ENCODE results near the gene PRKN.
"Not testable (repeated sequence)": the region's sequence is repeated elsewhere in the genome, so short reads cannot be mapped to it uniquely, and the experiment has no call there.

Gene PRKN

GRCh38 chr6:161543684-161544309, 1183.8 kb downstream of the PRKN start:
- no peak for DNase-seq (ENCODE audit: low read depth)

DNA sequence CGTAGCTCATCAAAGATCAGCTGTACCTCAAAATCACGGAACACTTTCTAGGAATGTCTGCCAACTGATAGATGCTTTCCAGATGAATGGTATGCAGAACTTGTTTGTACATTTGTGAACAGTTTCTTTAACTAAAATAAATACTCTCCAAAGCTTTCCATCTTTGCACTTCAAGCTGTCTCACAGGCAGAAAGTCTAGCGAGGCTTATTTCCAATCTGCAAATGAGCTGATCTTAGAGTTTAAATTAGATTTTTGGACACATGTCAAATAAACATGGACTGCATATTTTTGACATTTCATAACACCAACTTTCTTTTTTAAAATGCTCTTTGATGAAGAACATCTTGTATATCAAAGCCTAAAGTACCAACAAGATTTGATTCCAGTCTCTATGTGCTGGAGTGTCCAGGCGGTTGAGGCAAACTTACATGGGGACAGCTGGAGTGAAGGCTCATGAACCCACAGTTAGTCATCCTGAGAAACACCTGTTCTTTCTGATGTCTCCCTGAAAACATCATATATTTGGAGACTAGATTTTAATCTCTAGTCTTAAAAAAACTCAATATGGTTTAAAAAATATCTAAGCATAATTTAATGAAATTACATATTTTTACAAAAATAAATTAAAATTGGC, 1185.1 kb downstream of the PRKN start:
- DNase-seq (ENCODE audit: low read depth) = no peak

GRCh38 chr6:161540532-161540931, 1187.0 kb downstream of the PRKN start:
- no peak for DNase-seq (ENCODE audit: low read depth)

DNA sequence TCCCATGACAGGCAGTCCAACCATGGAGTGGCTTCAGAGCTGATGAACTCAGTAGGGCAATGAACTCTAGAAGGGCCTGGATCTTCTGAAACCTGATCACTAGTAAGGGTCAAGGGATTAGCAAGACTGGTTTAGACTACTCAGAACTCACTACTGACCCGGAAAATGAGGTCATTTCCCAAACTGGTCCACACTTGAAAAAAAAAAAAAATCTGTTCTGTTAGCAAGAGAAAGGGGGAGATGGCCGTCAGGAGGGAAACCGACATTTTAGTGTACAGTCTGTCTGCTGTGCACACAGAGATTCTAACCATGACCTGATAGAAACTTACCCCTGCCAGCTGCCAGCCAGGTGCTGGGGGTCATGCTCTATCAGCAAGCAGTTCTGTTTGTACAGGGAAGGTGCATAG, 1191.3 kb downstream of the PRKN start:
- no peak for DNase-seq (ENCODE audit: low read depth)

- no peak for DNase-seq (ENCODE audit: low read depth)
Measured at GRCh38 chr6:161534264-161534873, 1193.2 kb downstream of the PRKN start.

- no peak for DNase-seq (ENCODE audit: low read depth)
Measured at GRCh38 chr6:161533266-161533665, 1194.3 kb downstream of the PRKN start.

- DNase-seq (ENCODE audit: low read depth) = no peak
Measured at GRCh38 chr6:161532536-161532935, 1195.0 kb downstream of the PRKN start.

GRCh38 chr6:161526794-161527193, 1200.8 kb downstream of the PRKN start:
- DNase-seq (ENCODE audit: low read depth) = no peak

- no peak for DNase-seq (ENCODE audit: low read depth)
Measured at GRCh38 chr6:161523362-161523761, 1204.2 kb downstream of the PRKN start.

GRCh38 chr6:161522276-161522675, 1205.3 kb downstream of the PRKN start:
- no peak for DNase-seq (ENCODE audit: low read depth)

DNA sequence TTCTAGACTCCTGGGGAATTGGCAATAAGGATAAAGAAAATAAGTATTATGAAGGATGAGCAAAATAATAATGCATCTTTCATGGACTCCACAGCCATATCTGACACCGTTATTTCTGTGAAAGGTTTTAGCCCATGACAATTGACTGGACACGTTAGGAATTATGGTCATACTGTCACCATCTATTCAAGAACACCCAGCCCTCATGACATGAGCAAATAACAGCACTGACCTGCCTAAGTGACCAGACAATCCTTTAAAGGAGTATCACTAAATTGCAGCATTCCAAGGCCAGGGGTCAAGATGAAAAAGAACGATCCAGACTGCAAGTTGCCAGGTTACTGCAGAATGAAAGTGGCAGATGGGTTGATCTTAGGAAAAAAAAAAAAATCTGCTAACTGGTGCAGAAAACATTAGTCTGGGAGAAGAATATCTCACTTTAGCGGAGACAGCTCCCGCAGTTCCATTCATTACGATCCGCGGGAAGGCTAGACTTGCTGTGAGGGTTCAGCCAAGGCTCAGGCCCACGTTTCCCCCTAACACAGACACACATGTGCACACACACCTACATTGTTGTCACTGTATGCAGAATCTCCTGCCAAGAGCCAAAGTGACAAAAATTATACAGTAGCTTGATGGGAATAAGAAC, 1216.0 kb downstream of the PRKN start:
- no peak for DNase-seq (ENCODE audit: low read depth)

DNA sequence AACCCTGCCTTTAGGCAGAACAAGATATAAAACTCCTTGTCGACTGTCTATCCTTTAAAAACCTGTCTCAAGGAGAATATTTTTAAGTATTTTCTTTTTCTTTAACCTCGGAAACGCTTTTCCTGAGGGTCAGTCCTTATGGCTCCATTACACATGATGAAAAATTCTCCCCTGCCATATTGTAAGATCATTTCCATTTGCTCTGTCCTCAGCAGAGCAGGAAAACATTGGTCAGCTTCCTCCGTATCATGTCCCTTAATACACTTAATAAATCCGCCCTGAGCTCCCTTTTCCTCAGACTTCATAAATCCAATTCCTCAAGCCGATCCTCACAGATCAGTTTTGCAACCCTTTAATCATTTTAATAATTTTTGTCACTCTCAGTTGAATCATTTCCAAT, 1219.2 kb downstream of the PRKN start:
- DNase-seq (ENCODE audit: low read depth) = no peak

DNA sequence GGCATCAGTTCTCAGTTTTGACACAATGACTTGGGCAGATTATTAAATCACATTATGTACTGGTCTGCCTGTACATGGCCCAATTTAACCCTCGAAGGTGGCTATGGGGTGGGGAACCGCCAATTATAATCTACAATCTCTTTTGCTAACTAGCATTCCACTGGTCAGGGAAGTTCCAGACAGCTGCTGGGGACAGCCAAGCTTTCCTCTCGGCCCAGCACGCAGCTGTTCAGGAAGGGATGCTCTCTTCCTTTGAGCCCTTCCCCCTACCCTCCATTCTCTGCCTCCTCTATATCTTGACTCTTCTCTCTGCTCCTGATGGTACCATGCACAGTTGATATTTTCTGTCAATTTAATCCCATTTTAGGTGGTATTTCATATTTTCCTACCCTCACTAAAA, 1220.2 kb downstream of the PRKN start:
- no peak for DNase-seq (ENCODE audit: low read depth)

DNA sequence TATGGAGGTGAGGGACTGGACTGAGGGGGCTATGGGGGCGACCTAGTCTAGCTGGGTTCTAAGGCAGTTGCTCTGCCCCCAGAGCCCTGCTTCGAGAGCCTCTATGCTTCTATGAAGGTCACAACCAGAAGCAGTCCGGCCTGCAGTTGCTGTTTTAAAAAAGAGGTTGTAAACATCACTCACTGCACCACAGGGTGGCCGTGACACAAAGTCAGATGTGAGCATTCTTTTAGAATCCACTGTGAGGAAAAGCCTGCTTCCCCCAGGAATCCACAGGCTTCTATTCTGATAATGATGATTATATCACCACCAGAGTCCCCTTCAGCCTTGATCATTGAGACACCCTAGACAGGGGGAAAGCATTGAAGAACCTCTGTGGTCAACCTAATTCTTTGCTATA, 1224.0 kb downstream of the PRKN start:
- DNase-seq (ENCODE audit: low read depth) = no peak

DNA sequence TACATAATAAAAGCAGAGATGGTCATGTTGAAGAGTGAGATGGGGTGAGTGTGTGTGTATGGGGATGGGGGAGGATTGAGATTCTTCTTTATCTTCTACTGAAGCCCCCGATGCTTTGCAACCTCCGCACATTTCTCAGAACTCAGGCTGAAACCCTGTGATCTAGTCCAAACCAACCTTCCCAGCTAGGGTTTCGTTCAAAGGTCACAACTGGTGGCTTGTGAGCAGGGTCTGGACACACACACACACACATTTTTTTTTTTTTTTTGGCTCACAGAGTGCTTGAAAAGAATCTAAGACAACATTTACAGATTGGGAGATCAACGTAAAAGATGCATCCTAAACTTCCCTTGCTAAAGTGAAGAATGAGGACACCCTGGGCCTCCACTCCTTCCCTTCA, 1228.7 kb downstream of the PRKN start:
- DNase-seq (ENCODE audit: low read depth) = no peak

- no peak for DNase-seq (ENCODE audit: low read depth)
Measured at GRCh38 chr6:161498359-161498758, 1229.2 kb downstream of the PRKN start.

DNA sequence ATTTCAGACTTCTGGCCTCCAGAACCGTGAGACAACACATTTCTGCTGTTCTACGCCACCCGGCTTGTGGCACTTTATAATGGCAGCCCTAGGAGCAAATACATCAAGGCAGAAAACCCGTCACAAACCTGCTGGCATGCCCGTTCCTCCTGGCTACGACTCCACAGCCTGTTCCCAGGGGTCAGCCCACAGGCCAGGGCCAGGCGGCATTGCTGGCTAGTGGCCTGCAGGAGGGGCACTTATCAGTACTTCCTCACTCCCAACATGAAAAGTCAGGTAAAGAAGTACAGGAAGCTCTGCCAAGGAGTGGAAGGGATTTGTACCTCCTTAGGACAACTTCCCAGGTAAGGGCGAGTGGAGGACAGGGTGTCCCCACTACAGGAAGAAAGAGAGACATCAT, 1230.6 kb downstream of the PRKN start:
- no peak for DNase-seq (ENCODE audit: low read depth)

GRCh38 chr6:161496271-161496670, 1231.3 kb downstream of the PRKN start:
- DNase-seq (ENCODE audit: low read depth) = not testable (repeated sequence)

- no peak for DNase-seq (ENCODE audit: low read depth)
Measured at GRCh38 chr6:161494566-161494965, 1233.0 kb downstream of the PRKN start.

- no peak for DNase-seq (ENCODE audit: low read depth)
Measured at GRCh38 chr6:161493576-161494118, 1233.9 kb downstream of the PRKN start.

DNA sequence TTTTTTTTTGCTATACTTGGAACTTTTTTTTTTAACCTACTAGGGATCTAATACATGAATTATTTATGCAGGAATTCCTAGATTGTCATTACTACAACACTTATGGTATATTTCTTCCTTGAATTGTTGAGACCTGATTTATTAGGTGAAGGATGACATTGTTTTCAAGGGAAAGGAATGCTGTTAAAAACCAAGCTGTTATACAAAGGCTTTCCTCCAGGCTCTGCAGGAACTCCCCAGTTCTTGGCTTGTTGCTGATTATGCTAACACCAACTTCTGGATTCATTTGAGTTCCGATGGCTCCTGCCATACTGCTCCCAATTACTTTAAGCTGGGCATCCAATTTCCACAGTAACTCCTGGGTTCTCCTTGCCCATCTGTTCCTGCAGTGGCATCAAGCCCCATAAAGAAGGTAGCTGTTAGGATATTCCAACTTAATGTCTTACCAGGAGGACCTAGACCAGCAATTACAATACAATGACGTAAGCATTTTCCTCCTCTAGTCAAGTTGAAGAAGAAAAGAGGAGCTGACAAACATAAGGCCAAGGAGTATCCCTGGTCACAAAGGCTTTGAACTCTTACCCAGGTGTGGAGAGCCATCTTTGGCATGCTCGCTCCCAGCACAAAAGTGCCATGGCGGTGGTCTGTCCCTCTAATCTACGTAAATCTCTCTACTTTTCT, 1237.8 kb downstream of the PRKN start:
- no peak for DNase-seq (ENCODE audit: low read depth)

- DNase-seq (ENCODE audit: low read depth) = no peak
Measured at GRCh38 chr6:161487694-161488093, 1239.9 kb downstream of the PRKN start.

DNA sequence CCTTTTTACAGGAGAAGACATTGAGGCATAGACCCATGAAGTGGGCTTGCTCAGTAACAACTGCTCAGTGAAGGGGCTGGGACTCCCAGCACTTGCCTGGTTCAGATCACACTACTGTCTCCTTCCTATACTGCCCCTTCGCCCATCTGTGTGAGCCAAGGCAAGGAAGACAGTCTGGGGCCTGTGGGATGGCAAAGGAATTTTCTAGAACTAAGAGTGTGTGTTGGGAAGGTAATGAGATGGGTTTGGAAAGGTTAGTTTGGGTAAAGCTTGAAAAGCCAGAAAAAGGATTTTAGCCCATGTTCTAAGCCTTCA, 1240.4 kb downstream of the PRKN start:
- DNase-seq (ENCODE audit: low read depth) = no peak
